SK-N-SH (cell line): ENCODE measurements around the gene NKAIN4. TPM values are rescaled to one million over a fixed set of nuclear protein-coding genes. Genes with fewer than 3 reads are reported as not detected.

Experiments
- CTCF ChIA-PET: fragments of 300-600, 350-600 bp; formaldehyde crosslinking; extraction: SDS; loops from one replicate; lab custom pipeline; 2021; lab: Yijun Ruan, JAX
- POLR2A ChIA-PET: fragments of 350-600 bp; sonication (Branson Sonifier 250); formaldehyde crosslinking; extraction: SDS; loops from one replicate; lab custom pipeline; 2020; ENCODE audit warnings: antibody characterized with exemption, inconsistent platforms; lab: Yijun Ruan, JAX
- DNase-seq: peaks from one replicate; pipeline ENCODE4 v3.0.0; 2012
- H2AFZ ChIP-seq: fragments of 200-600 bp; sonication (generic); 2 replicates; pipeline ENCODE4 v1.8.1; 2016; ENCODE audit warnings: antibody characterized with exemption, mild to moderate bottlenecking, low read depth
- H3F3A ChIP-seq: fragments of 200-600 bp; sonication (generic); replicated peaks from 2 replicates; pipeline ENCODE3; 2016; ENCODE audit warnings: antibody characterized with exemption, mild to moderate bottlenecking; ENCODE audit not compliant: insufficient read depth
- H3K27ac ChIP-seq, 2 experiments: fragments of 200-500 bp in 1 of 2; fragments of 200-600 bp in 1 of 2; sonication (Bioruptor generic) in 1 of 2; sonication (generic), shearing (Covaris generic) in 1 of 2; 2 replicates each; pipeline versions ENCODE4 v1.5.1 to v1.6.1; 2014 to 2016; ENCODE audit warnings: low read depth in 2 of 2, inconsistent platforms in 1 of 2, low read length in 1 of 2, mild to moderate bottlenecking in 1 of 2, mixed read lengths in 1 of 2
- H3K27me3 ChIP-seq: fragments of 200-600 bp; sonication (generic), shearing (Covaris generic); 2 replicates; pipeline ENCODE4 v1.6.1; 2016; ENCODE audit warnings: mixed run types; ENCODE audit not compliant: insufficient read depth
- H3K36me3 ChIP-seq, 2 experiments: fragments of 200-500 bp in 1 of 2; fragments of 200-600 bp in 1 of 2; sonication (Bioruptor generic) in 1 of 2; sonication (generic) in 1 of 2; replicated peaks in 1 of 2; 2 replicates each; pipeline versions ENCODE3 to v1.5.1; 2014 to 2016; ENCODE audit warnings: low read length in 1 of 2, mild to moderate bottlenecking in 1 of 2; ENCODE audit not compliant: insufficient read depth in 2 of 2, control insufficient read depth in 1 of 2
- H3K4me1 ChIP-seq, 2 experiments: fragments of 200-500 bp in 1 of 2; fragments of 200-600 bp in 1 of 2; sonication (Bioruptor generic) in 1 of 2; sonication (generic), shearing (Covaris generic) in 1 of 2; 2 replicates each; pipeline versions ENCODE4 v1.5.1 to v1.6.1; 2014 to 2016; ENCODE audit warnings: low read depth in 1 of 2, low read length in 1 of 2, mixed run types in 1 of 2; ENCODE audit not compliant: insufficient read depth in 2 of 2, control insufficient read depth in 1 of 2
- H3K4me2 ChIP-seq: fragments of 200-600 bp; sonication (generic), shearing (Covaris generic); 2 replicates; pipeline ENCODE4 v1.6.1; 2017; ENCODE audit warnings: mixed run types
- H3K4me3 ChIP-seq, 2 experiments: fragments of 200-500 bp in 1 of 2; fragments of 200-600 bp in 1 of 2; sonication (Bioruptor generic) in 1 of 2; sonication (generic), shearing (Covaris generic) in 1 of 2; 2 replicates each; pipeline versions ENCODE4 v1.5.1 to v1.8.1; 2014 to 2016; ENCODE audit warnings: low read depth in 2 of 2, inconsistent platforms in 1 of 2, low read length in 1 of 2, mild to moderate bottlenecking in 1 of 2, mixed read lengths in 1 of 2, moderate library complexity in 1 of 2
- H3K79me2 ChIP-seq: fragments of 200-600 bp; sonication (generic); 2 replicates; pipeline ENCODE4 v1.8.1; 2017; ENCODE audit warnings: mild to moderate bottlenecking; ENCODE audit not compliant: insufficient read depth
- H3K9ac ChIP-seq: fragments of 200-600 bp; sonication (generic); 2 replicates; pipeline ENCODE4 v1.6.1; 2017; ENCODE audit warnings: mixed run types
- H3K9me2 ChIP-seq: fragments of 200-600 bp; sonication (generic); 2 replicates; pipeline ENCODE4 v1.6.1; 2017; ENCODE audit warnings: mixed run types
- H3K9me3 ChIP-seq: fragments of 200-600 bp; sonication (generic); 2 replicates; pipeline ENCODE4 v1.6.1; 2017; ENCODE audit warnings: mixed run types, mild to moderate bottlenecking, moderate library complexity
- H4K20me1 ChIP-seq: fragments of 200-600 bp; sonication (generic); 2 replicates; pipeline ENCODE4 v1.6.1; 2017; ENCODE audit warnings: mild to moderate bottlenecking, mixed run types; ENCODE audit not compliant: insufficient read depth
- CHD2 ChIP-seq: fragments of 150-350 bp; IDR thresholded peaks from 2 replicates; pipeline ENCODE4 v1.6.1; 2018; ENCODE audit warnings: low read length; ENCODE audit not compliant: partially characterized antibody
- CTCF ChIP-seq: fragments of 200-600 bp; sonication (generic); IDR thresholded peaks from 2 replicates; pipeline ENCODE4 v1.6.1; 2017; ENCODE audit warnings: antibody characterized with exemption, mild to moderate bottlenecking, moderate library complexity
- EP300 ChIP-seq, 2 experiments: IDR thresholded peaks; 2 replicates each; pipeline versions ENCODE4 v1.4.0 to v1.6.1; 2012; ENCODE audit warnings: borderline replicate concordance in 1 of 2, low read depth in 1 of 2, low read length in 1 of 2
- FOSL2 ChIP-seq: IDR thresholded peaks from 2 replicates; pipeline ENCODE4 v1.4.0; 2012; ENCODE audit warnings: low read depth, mild to moderate bottlenecking, moderate library complexity, borderline replicate concordance
- FOXJ3 ChIP-seq: sonication (generic); formaldehyde crosslinking; IDR thresholded peaks from 2 replicates; pipeline ENCODE4 v1.5.1; 2020; ENCODE audit warnings: mild to moderate bottlenecking, missing genetic modification reagents
- GABPA ChIP-seq: IDR thresholded peaks from 2 replicates; pipeline ENCODE4 v1.4.0; 2012; ENCODE audit warnings: low read depth, mild to moderate bottlenecking
- MAX ChIP-seq: IDR thresholded peaks from 2 replicates; pipeline ENCODE4 v1.4.0; 2012; ENCODE audit warnings: low read depth
- MEF2A ChIP-seq: IDR thresholded peaks from 2 replicates; pipeline ENCODE4 v1.4.0; 2012; ENCODE audit warnings: low read depth, borderline replicate concordance
- MXI1 ChIP-seq: IDR thresholded peaks from 2 replicates; pipeline ENCODE4 v1.6.1; 2012; ENCODE audit warnings: mild to moderate bottlenecking, low read depth, low read length, improper control_type of control experiment
- NRF1 ChIP-seq: IDR thresholded peaks from 2 replicates; pipeline ENCODE4 v1.6.1; 2012; ENCODE audit warnings: low read depth, mild to moderate bottlenecking, low read length
- POLR2AphosphoS5 ChIP-seq: IDR thresholded peaks from 2 replicates; pipeline ENCODE4 v1.6.1; 2012; ENCODE audit warnings: low read depth, low read length
- RAD21 ChIP-seq: IDR thresholded peaks from 2 replicates; pipeline ENCODE4 v1.6.1; 2012; ENCODE audit warnings: mild to moderate bottlenecking, low read length
- RCOR1 ChIP-seq: fragments of 150-350 bp; IDR thresholded peaks from 2 replicates; pipeline ENCODE4 v1.6.1; 2017; ENCODE audit warnings: antibody characterized with exemption, low read length
- RFX5 ChIP-seq: IDR thresholded peaks from 2 replicates; pipeline ENCODE4 v1.6.1; 2012; ENCODE audit warnings: mild to moderate bottlenecking, improper control_type of control experiment, low read length
- SIN3A ChIP-seq: IDR thresholded peaks from 2 replicates; pipeline ENCODE4 v1.6.1; 2012; ENCODE audit warnings: low read depth, mild to moderate bottlenecking, low read length, moderate library complexity, borderline replicate concordance
- TAF1 ChIP-seq: IDR thresholded peaks from 2 replicates; pipeline ENCODE4 v1.6.1; 2012; ENCODE audit warnings: low read depth, mild to moderate bottlenecking, low read length, moderate library complexity, borderline replicate concordance
- TCF12 ChIP-seq: IDR thresholded peaks from 2 replicates; pipeline ENCODE4 v1.4.0; 2012
- TEAD4 ChIP-seq: IDR thresholded peaks from 2 replicates; pipeline ENCODE4 v1.4.0; 2012; ENCODE audit warnings: mild to moderate bottlenecking, borderline replicate concordance; ENCODE audit not compliant: insufficient read depth
- whole genome bisulfite sequencing: methylation state at CpG from one replicate; pipeline ENCODE4 v1.1.6; 2017; ENCODE audit warnings: low lambda C conversion rate; 5-methylcytosine and 5-hydroxymethylcytosine counted together
- polyA plus RNA-seq, 3 experiments: library from polyadenylated mRNA; depleted of rRNA; stranded (reverse); fragments of >200 nt; gene quantifications; 2 replicates each; pipeline ENCODE4 v1.2.3, GENCODE V29; 2012

NKAIN4 gene
- polyA plus RNA-seq, 1 of the 3 experiments (the other 2 are of a cell fraction): not detected

GRCh38 chr20:63292292-63292701 lies 38.0 kb upstream of the NKAIN4 start:
- WGBS: no CpG with 5 or more reads among the region's 16 CpGs
- no peak overlapping the region for H3K9ac ChIP-seq
- H3K79me2 ChIP-seq: no peaks in the 10 kb centered on the region

GRCh38 chr20:63291811-63292210 lies 37.5 kb upstream of the NKAIN4 start:
- H4K20me1 ChIP-seq: peaks cover 21% of the 10 kb centered on the region; the same call in 1 of the 2 replicates
- no peak for DNase-seq
- CTCF ChIA-PET: interaction anchor here (0.7 to 3.1 kb wide), 12 partner anchors 10 to 236 kb away, joined by 3 to 40 read pairs (median 5); partner anchors contain the start of gene ARFGAP1
- TF ChIP-seq SIN3A (no peak), TEAD4 (no peak), EP300 (IDR thresholded peaks at IDR 0.05; ENCODE audit: borderline replicate concordance in 1 of 2, low read depth in 1 of 2, low read length in 1 of 2) (no peak), TAF1 (no peak), RFX5 (no peak), MXI1 (no peak), FOXJ3 (CRISPR knock-in tag) (no peak), NRF1 (no peak), POLR2AphosphoS5 (no peak), RAD21 (no peak), TCF12 (no peak), MEF2A (no peak), CHD2 (no peak), FOSL2 (no peak)
- TF ChIP-seq, all 33 proteins: peak for 0
- H3K4me2 ChIP-seq: no peak overlapping the region
- H3K27ac ChIP-seq: no peak overlapping the region
- no peak overlapping the region for H3K9ac ChIP-seq
- no peaks in the 10 kb centered on the region for H3K79me2 ChIP-seq
- no peak overlapping the region for H3K4me3 ChIP-seq
- peaks cover 4% of the 10 kb centered on the region for H3F3A ChIP-seq
- POLR2A ChIA-PET: no interaction called here
- no peak overlapping the region for H2AFZ ChIP-seq
- no peaks in the 10 kb centered on the region for H3K9me2 ChIP-seq
- 91% methylated on average over 4 of the region's 10 CpGs for WGBS
- H3K4me1 ChIP-seq: no peaks in the 10 kb centered on the region; a peak in 1 of 4 replicates
- H3K9me3 ChIP-seq: no peaks in the 10 kb centered on the region
- peaks cover 0 to 20% of the 10 kb centered on the region in 2 experiments for H3K36me3 ChIP-seq
- peaks cover 15% of the 10 kb centered on the region for H3K27me3 ChIP-seq

More at GRCh38 chr20:63292292-63292701, 38.0 kb upstream of the NKAIN4 start:
- TF ChIP-seq TCF12: no peak
- TF ChIP-seq TAF1: no peak
- TF ChIP-seq NRF1: no peak
- TF ChIP-seq EP300 (IDR thresholded peaks at IDR 0.05; ENCODE audit: borderline replicate concordance in 1 of 2, low read depth in 1 of 2, low read length in 1 of 2): no peak
- no peak for TF ChIP-seq RCOR1
- no peak for TF ChIP-seq CTCF
- TF ChIP-seq TEAD4: no peak
- TF ChIP-seq MAX: no peak
- no peak for TF ChIP-seq FOXJ3 (CRISPR knock-in tag)
- TF ChIP-seq SIN3A: no peak
- no peak for TF ChIP-seq GABPA
- no peak overlapping the region for H3K4me2 ChIP-seq
- ChIA-PET POLR2A (no interaction called here), CTCF (interaction anchor here (0.7 to 3.1 kb wide), 8 partner anchors 10 to 236 kb away, joined by 3 to 40 read pairs (median 6); no protein-coding TSS in a partner anchor)
- H3K4me1 ChIP-seq: no peaks in the 10 kb centered on the region; a peak in 1 of 4 replicates
- H3K9me3 ChIP-seq: no peaks in the 10 kb centered on the region
- H3K4me3 ChIP-seq: no peak overlapping the region
- peaks cover 21% of the 10 kb centered on the region; the same call in 1 of the 2 replicates for H4K20me1 ChIP-seq
- peaks cover 0 to 16% of the 10 kb centered on the region in 2 experiments for H3K36me3 ChIP-seq
- no peak overlapping the region for H2AFZ ChIP-seq
- H3K27ac ChIP-seq: no peak overlapping the region
- H3K9me2 ChIP-seq: no peaks in the 10 kb centered on the region
- peaks cover 17% of the 10 kb centered on the region for H3K27me3 ChIP-seq
- peaks cover 4% of the 10 kb centered on the region for H3F3A ChIP-seq
- no peak for DNase-seq
